Stimulated activated CD4-positive, alpha-beta T cell treated with anti-CD3 and anti-CD28 coated beads, Interleukin-1b, Interleukin-23, amount 100 ng/mL, for 1 hour (primary cell): ENCODE results near the gene CLEC17A.
"Not testable (repeated sequence)": the region's sequence is repeated elsewhere in the genome, so short reads cannot be mapped to it uniquely, and the experiment has no call there.

ENCODE experiments used
- DNase-seq, 2 donors: peaks; one replicate each; pipeline ENCODE4 v3.0.0-alpha.2; 2020; ENCODE audit warnings: low read depth in 2 of 2

CLEC17A gene

GRCh38 chr19:14582894-14583340, at the start of gene CLEC17A:
Gene CLEC17A (plus strand): TSS chr19:14583084. CDS start chr19:14583161, 77 bp downstream.
- DNase-seq = no peak

GRCh38 chr19:14533450-14533849, 49.4 kb upstream of the CLEC17A start:
- no peak for DNase-seq

- DNase-seq = no peak
Measured at GRCh38 chr19:14536926-14537692, 45.8 kb upstream of the CLEC17A start.

- no peak for DNase-seq
Measured at GRCh38 chr19:14540741-14541525, 42.0 kb upstream of the CLEC17A start.

GRCh38 chr19:14541979-14542378, 40.9 kb upstream of the CLEC17A start:
- DNase-seq = not testable (repeated sequence)

- no peak for DNase-seq
Measured at GRCh38 chr19:14542711-14543328, 40.1 kb upstream of the CLEC17A start.

GRCh38 chr19:14544047-14544446, 38.8 kb upstream of the CLEC17A start:
- DNase-seq = no peak

- DNase-seq = no peak
Measured at GRCh38 chr19:14544977-14545715, 37.7 kb upstream of the CLEC17A start.

- DNase-seq = no peak
Measured at GRCh38 chr19:14545716-14546082, 37.2 kb upstream of the CLEC17A start.

GRCh38 chr19:14550201-14550754, 32.6 kb upstream of the CLEC17A start:
- no peak for DNase-seq

- peak; percentile 57 to 67 for DNase-seq
Measured at GRCh38 chr19:14551134-14552005, 31.5 kb upstream of the CLEC17A start.

GRCh38 chr19:14552006-14552360, 30.9 kb upstream of the CLEC17A start:
- not testable (repeated sequence) for DNase-seq

GRCh38 chr19:14553042-14553938, 29.6 kb upstream of the CLEC17A start:
- no peak for DNase-seq

- DNase-seq = no peak
Measured at GRCh38 chr19:14553939-14554243, 29.0 kb upstream of the CLEC17A start.

- no peak for DNase-seq
Measured at GRCh38 chr19:14554382-14554812, 28.5 kb upstream of the CLEC17A start.

- DNase-seq = no peak
Measured at GRCh38 chr19:14555918-14556661, 26.8 kb upstream of the CLEC17A start.

- DNase-seq = peak in 1 of 2 donors; percentile 51
Measured at GRCh38 chr19:14556662-14557188, 26.2 kb upstream of the CLEC17A start.

- DNase-seq = no peak
Measured at GRCh38 chr19:14558370-14559066, 24.4 kb upstream of the CLEC17A start.
